A673 (cell line): ENCODE data around the gene ARCN1. TPM values are rescaled to one million over a fixed set of nuclear protein-coding genes. Genes with fewer than 3 reads are reported as not detected.
A peak's percentile ranks its signal among the peaks of the same experiment; 100 is the strongest.
"Not testable (repeated sequence)": the region's sequence is repeated elsewhere in the genome, so short reads cannot be mapped to it uniquely, and the experiment has no call there.

ENCODE experiments used
- BruUV-seq: library from RNA; stranded (reverse); fragments of 400-500 nt; replicated peaks from 2 replicates; lab custom pipeline; 2021; lab: Mats Ljungman, UMichigan
- CTCF ChIA-PET: fragments of 300-600 bp; sonication (Branson Sonifier 250); formaldehyde crosslinking; loops from one replicate; lab custom pipeline; 2022; ENCODE audit warnings: antibody characterized with exemption; lab: Charles Lee
- POLR2A ChIA-PET: fragments of 300-600 bp; sonication (Branson Sonifier 250); formaldehyde crosslinking; loops from one replicate; lab custom pipeline; 2022; ENCODE audit warnings: antibody characterized with exemption; ENCODE audit not compliant: low non-redundant PET; lab: Charles Lee
- DNase-seq: peaks from one replicate; pipeline ENCODE4 v3.0.0-alpha.2; 2015; ENCODE audit warnings: low spot score
- H3K27ac ChIP-seq: fragments of 200-600 bp; sonication (generic); 2 replicates; pipeline ENCODE4 v1.5.1; 2016; ENCODE audit warnings: mixed run types, low read depth, mild to moderate bottlenecking, mixed read lengths, antibody characterized with exemption, low read length; ENCODE audit not compliant: poor library complexity, severe bottlenecking
- H3K27me3 ChIP-seq: fragments of 200-600 bp; sonication (generic); replicated peaks from 2 replicates; pipeline ENCODE4 v1.6.1; 2017; ENCODE audit warnings: mixed run types, low read depth, mild to moderate bottlenecking, mixed read lengths, antibody characterized with exemption, low read length; ENCODE audit not compliant: insufficient read depth, poor library complexity
- H3K36me3 ChIP-seq: fragments of 200-600 bp; sonication (generic); 2 replicates; pipeline ENCODE4 v1.6.1; 2016; ENCODE audit warnings: mixed run types, mild to moderate bottlenecking, mixed read lengths, antibody characterized with exemption, low read length; ENCODE audit not compliant: insufficient read depth, poor library complexity, severe bottlenecking
- H3K4me1 ChIP-seq: fragments of 200-600 bp; sonication (generic); 2 replicates; pipeline ENCODE4 v1.6.1; 2017; ENCODE audit warnings: mixed run types, mild to moderate bottlenecking, mixed read lengths, antibody characterized with exemption, low read length; ENCODE audit not compliant: insufficient read depth, poor library complexity, severe bottlenecking
- H3K4me3 ChIP-seq: fragments of 200-600 bp; sonication (generic); 2 replicates; pipeline ENCODE4 v1.5.1; 2016; ENCODE audit warnings: low read depth, mixed run types, mild to moderate bottlenecking, mixed read lengths, low read length; ENCODE audit not compliant: poor library complexity, severe bottlenecking
- H3K9me3 ChIP-seq: fragments of 200-600 bp; sonication (generic); 2 replicates; pipeline ENCODE4 v1.6.1; 2016; ENCODE audit warnings: mixed run types, low read depth, mild to moderate bottlenecking, mixed read lengths, antibody characterized with exemption, low read length; ENCODE audit not compliant: poor library complexity, severe bottlenecking
- EZH2 ChIP-seq: fragments of 200-600 bp; sonication (generic); IDR thresholded peaks from 2 replicates; pipeline ENCODE4 v1.6.1; 2017; ENCODE audit warnings: borderline replicate concordance, low read depth, mild to moderate bottlenecking, mixed read lengths, antibody characterized with exemption, low read length; ENCODE audit not compliant: poor library complexity, severe bottlenecking
- intact Hi-C: fragments of 100-400 bp; cut with micrococcal nuclease; formaldehyde crosslinking; loops from one replicate; pipeline ENCODE4 v1.10.0; 2022; ENCODE audit not compliant: unreplicated experiment
- total RNA-seq: library from RNA; stranded (reverse); gene quantifications from 2 replicates; pipeline ENCODE4 v1.2.3, GENCODE V29; 2021
- TF ChIP-seq, protein P1 (sequence below): fragments of 300-800, 200-600 bp; sonication (generic); conservative IDR thresholded peaks from 2 replicates; pipeline ENCODE4 v1.5.1; 2017; ENCODE audit warnings: low read depth, mild to moderate bottlenecking, antibody characterized with exemption, low read length, moderate library complexity, mixed read lengths

The ARCN1 gene
- total RNA-seq, 1 experiment from 2014 or later, result 220 TPM

DNA sequence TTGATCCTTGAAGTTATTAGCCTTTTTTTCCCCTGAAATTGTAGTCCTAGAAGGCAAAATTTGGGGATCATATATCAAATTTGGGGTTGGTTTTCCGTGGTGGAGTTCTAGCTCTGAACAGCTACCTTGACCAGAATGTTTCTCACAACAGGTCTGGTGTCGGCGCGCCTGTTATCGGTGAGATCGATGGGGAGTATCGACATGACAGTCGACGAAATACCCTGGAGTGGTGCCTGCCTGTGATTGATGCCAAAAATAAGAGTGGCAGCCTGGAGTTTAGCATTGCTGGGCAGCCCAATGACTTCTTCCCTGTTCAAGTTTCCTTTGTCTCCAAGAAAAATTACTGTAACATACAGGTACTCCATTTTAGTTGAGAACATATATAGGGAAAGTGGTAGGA lies 25.3 kb downstream of the ARCN1 start:
- H3K36me3 ChIP-seq, result peaks cover 89% of the 10 kb centered on the region
- no peak for DNase-seq
- BruUV-seq, result no TSS peak
- intact Hi-C loops, result no loop called here
- no peak for TF ChIP-seq EZH2
- TF ChIP-seq, protein P1, sequence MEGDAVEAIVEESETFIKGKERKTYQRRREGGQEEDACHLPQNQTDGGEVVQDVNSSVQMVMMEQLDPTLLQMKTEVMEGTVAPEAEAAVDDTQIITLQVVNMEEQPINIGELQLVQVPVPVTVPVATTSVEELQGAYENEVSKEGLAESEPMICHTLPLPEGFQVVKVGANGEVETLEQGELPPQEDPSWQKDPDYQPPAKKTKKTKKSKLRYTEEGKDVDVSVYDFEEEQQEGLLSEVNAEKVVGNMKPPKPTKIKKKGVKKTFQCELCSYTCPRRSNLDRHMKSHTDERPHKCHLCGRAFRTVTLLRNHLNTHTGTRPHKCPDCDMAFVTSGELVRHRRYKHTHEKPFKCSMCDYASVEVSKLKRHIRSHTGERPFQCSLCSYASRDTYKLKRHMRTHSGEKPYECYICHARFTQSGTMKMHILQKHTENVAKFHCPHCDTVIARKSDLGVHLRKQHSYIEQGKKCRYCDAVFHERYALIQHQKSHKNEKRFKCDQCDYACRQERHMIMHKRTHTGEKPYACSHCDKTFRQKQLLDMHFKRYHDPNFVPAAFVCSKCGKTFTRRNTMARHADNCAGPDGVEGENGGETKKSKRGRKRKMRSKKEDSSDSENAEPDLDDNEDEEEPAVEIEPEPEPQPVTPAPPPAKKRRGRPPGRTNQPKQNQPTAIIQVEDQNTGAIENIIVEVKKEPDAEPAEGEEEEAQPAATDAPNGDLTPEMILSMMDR, result no peak
- H3K4me3 ChIP-seq, result no peak overlapping the region
- H3K4me1 ChIP-seq, result no peaks in the 10 kb centered on the region
- POLR2A ChIA-PET, result no interaction called here
- H3K27ac ChIP-seq, result no peak overlapping the region
- no peaks in the 10 kb centered on the region for H3K27me3 ChIP-seq
- CTCF ChIA-PET, result no interaction called here
- H3K9me3 ChIP-seq, result no peaks in the 10 kb centered on the region

DNA sequence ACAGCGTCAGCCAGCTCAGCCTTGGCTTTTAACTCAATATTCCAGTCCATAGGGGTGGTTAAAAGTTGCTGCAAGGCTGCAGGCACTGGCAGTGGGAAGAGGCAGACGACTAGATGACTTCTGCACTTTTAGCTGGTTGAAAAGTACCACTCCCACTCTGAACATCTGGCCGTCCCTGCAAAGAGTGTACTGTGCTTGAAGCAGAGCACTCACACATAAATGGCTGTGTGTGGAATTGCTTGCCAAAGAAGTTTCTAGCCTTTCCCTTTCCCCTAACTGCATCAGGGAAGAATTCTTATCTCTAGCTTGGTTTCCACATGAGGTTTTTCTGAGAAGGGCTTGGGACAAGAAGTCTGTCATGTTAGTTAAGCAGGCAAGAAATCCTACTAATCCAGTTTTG lies 30.1 kb downstream of the ARCN1 start:
- TF ChIP-seq, protein P1, result no peak
- TF ChIP-seq EZH2, result no peak
- Histone ChIP-seq H3K27me3 (no peaks in the 10 kb centered on the region), H3K27ac (peak overlapping the region; percentile 22), H3K4me1 (peaks cover 24% of the 10 kb centered on the region), H3K4me3 (no peak overlapping the region), H3K9me3 (no peaks in the 10 kb centered on the region), H3K36me3 (peaks cover 51% of the 10 kb centered on the region)
- ChIA-PET POLR2A (no interaction called here), CTCF (no interaction called here)
- DNase-seq, result no peak
- BruUV-seq, result TSS peak; percentile 76
- intact Hi-C loops, result no loop called here

DNA sequence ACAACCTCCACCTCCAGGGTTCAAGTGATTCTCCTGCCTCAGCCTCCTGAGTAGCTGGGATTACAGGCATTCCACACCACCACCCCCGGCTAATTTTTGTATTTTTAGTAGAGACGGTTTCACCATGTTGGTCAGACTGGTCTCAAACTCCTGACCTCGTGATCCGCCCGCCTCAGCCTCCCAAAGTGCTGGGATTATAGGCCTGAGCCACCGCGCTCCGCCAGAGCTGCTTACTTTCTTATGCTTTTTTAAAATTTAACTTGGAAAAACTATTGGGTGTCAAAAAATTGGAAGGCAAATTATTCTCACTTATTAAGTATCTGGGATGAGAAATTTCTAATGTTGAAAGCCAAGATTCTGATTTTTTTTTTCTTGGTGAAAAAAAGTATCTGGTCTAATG lies 31.5 kb downstream of the ARCN1 start:
- DNase-seq, H3K9me3 ChIP-seq, H3K4me3 ChIP-seq, H3K27me3 ChIP-seq, CTCF ChIA-PET, BruUV-seq, POLR2A ChIA-PET, intact Hi-C loops: not testable (repeated sequence)
- Histone ChIP-seq H3K4me1 (peaks cover 27% of the 10 kb centered on the region), H3K36me3 (peaks cover 40% of the 10 kb centered on the region), H3K27ac (peak overlapping the region; percentile 74)

DNA sequence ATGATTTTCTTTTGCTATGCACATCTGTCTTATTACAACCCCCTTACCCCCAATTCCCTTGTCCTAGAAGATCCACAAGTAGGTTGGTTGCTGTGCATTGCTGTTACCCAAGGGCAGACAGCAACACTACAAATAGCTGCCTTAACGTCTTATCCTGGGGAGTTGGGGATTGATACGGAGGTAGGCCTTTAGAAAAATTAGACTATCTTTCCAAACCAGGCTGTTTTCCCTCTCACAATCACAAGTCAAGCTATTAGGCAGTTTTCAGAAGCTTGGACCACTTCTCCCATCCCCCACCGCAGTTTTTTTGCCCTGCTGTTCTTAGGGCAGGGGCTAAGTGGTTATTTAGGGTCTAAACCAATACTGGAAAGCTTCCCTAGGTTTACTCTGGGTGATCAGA lies 32.4 kb downstream of the ARCN1 start:
- ChIA-PET POLR2A (no interaction called here), CTCF (no interaction called here)
- H3K4me3 ChIP-seq, result no peak overlapping the region
- peaks cover 33% of the 10 kb centered on the region for H3K36me3 ChIP-seq
- no peak for TF ChIP-seq EZH2
- TF ChIP-seq, protein P1, result no peak
- H3K9me3 ChIP-seq, result no peaks in the 10 kb centered on the region
- no TSS peak for BruUV-seq
- H3K4me1 ChIP-seq, result peaks cover 35% of the 10 kb centered on the region
- intact Hi-C loops, result no loop called here
- no peak for DNase-seq
- peak overlapping the region; percentile 74 for H3K27ac ChIP-seq
- H3K27me3 ChIP-seq, result no peaks in the 10 kb centered on the region
